H1 (cell line): ENCODE data around the gene EML1. TPM values are rescaled to one million over a fixed set of nuclear protein-coding genes. Genes with fewer than 3 reads are reported as not detected.

ENCODE experiments used
- CTCF ChIA-PET: fragments of 300-600 bp; sonication (Branson Sonifier 250); formaldehyde crosslinking; loops from one replicate; lab custom pipeline; 2021; ENCODE audit not compliant: partially characterized antibody; lab: Charles Lee
- POLR2A ChIA-PET: fragments of 300-600 bp; sonication (Branson Sonifier 250); formaldehyde crosslinking; loops from one replicate; lab custom pipeline; 2021; ENCODE audit warnings: inconsistent platforms; ENCODE audit not compliant: partially characterized antibody; lab: Charles Lee
- DNase-seq, 2 experiments: peaks; one replicate each; pipeline versions ENCODE4 v3.0.0 to v3.0.0-alpha.2; 2010 to 2022; ENCODE audit warnings: low spot score in 2 of 2, low read depth in 1 of 2, mixed read lengths in 1 of 2
- FAIRE-seq: peaks from 2 replicates; lab custom pipeline; 2011; peaks lifted over from hg19 to GRCh38; lab: Jason Lieb, UNC
- H2AFZ ChIP-seq: 2 replicates; pipeline ENCODE4 v1.8.1; 2012; ENCODE audit warnings: low read length, inconsistent platforms
- H2AK5ac ChIP-seq: 2 replicates; pipeline ENCODE4 v1.6.1; 2013; ENCODE audit warnings: low read depth, low read length
- H2BK120ac ChIP-seq: replicated peaks from 2 replicates; pipeline ENCODE3; 2013; ENCODE audit warnings: low read depth, low read length, inconsistent platforms
- H2BK12ac ChIP-seq: 2 replicates; pipeline ENCODE4 v1.6.1; 2013; ENCODE audit warnings: low read depth, low read length
- H2BK15ac ChIP-seq: 2 replicates; pipeline ENCODE4 v1.6.1; 2013; ENCODE audit warnings: low read length
- H2BK20ac ChIP-seq: 2 replicates; pipeline ENCODE4 v1.6.1; 2013; ENCODE audit warnings: low read length
- H2BK5ac ChIP-seq: 2 replicates; pipeline ENCODE4 v1.6.1; 2013; ENCODE audit warnings: low read depth, low read length
- H3K14ac ChIP-seq: 2 replicates; pipeline ENCODE4 v1.6.1; 2013; ENCODE audit warnings: inconsistent platforms; ENCODE audit not compliant: insufficient read length
- H3K18ac ChIP-seq: 2 replicates; pipeline ENCODE4 v1.6.1; 2013; ENCODE audit warnings: low read length; ENCODE audit errors: extremely low read depth
- H3K23ac ChIP-seq: 2 replicates; pipeline ENCODE4 v1.6.1; 2013; ENCODE audit warnings: inconsistent platforms; ENCODE audit not compliant: insufficient read length
- H3K23me2 ChIP-seq: 2 replicates; pipeline ENCODE4 v1.6.1; 2013; ENCODE audit warnings: low read depth, low read length
- H3K27ac ChIP-seq: 2 replicates; pipeline ENCODE4 v1.6.1; 2011; ENCODE audit warnings: low read depth, low read length, inconsistent platforms
- H3K27me3 ChIP-seq, 4 experiments: replicated peaks in 1 of 4; 1 replicate in 1 of 4; 2 replicates in 3 of 4; pipeline versions ENCODE4 v1.6.1 to v1.8.1; 2011 to 2013; ENCODE audit warnings: low read length in 3 of 4, mild to moderate bottlenecking in 3 of 4, inconsistent platforms in 2 of 4, mixed read lengths in 2 of 4, moderate library complexity in 1 of 4; ENCODE audit not compliant: control insufficient read depth in 3 of 4, insufficient read depth in 3 of 4; ENCODE audit errors: extremely low read depth in 1 of 4
- H3K36me3 ChIP-seq, 4 experiments: 2 replicates each; pipeline versions ENCODE4 v1.6.1 to v1.8.1; 2011 to 2013; ENCODE audit warnings: mild to moderate bottlenecking in 4 of 4, low read length in 3 of 4, moderate library complexity in 2 of 4, control low read depth in 1 of 4, inconsistent platforms in 1 of 4; ENCODE audit not compliant: insufficient read depth in 4 of 4, control insufficient read depth in 2 of 4
- H3K4ac ChIP-seq: replicated peaks from 2 replicates; pipeline ENCODE3; 2013; ENCODE audit warnings: low read length, low read depth, mixed read lengths, inconsistent platforms; ENCODE audit not compliant: insufficient read length
- H3K4me1 ChIP-seq, 4 experiments: replicated peaks in 1 of 4; 1 replicate in 1 of 4; 2 replicates in 3 of 4; pipeline versions ENCODE4 v1.6.1 to v1.8.1; 2011 to 2013; ENCODE audit warnings: low read length in 3 of 4, inconsistent platforms in 2 of 4, mixed read lengths in 1 of 4; ENCODE audit not compliant: insufficient read depth in 4 of 4, control insufficient read depth in 3 of 4
- H3K4me2 ChIP-seq, 2 experiments: 2 replicates each; pipeline versions ENCODE4 v1.6.1 to v1.8.1; 2011 to 2013; ENCODE audit warnings: low read depth in 2 of 2, low read length in 2 of 2, control low read depth in 1 of 2, inconsistent platforms in 1 of 2, mild to moderate bottlenecking in 1 of 2; ENCODE audit not compliant: insufficient read depth in 1 of 2
- H3K4me3 ChIP-seq, 4 experiments: fragments of 200-600, 300-600 bp in 1 of 4; sonication (generic), shearing (Covaris generic), sonication (Bioruptor Twin) in 1 of 4; 2 replicates each; pipeline versions ENCODE4 v1.5.1 to v1.8.1; 2011 to 2016; ENCODE audit warnings: low read length in 4 of 4, low read depth in 3 of 4, control low read depth in 2 of 4, inconsistent platforms in 2 of 4, mild to moderate bottlenecking in 2 of 4, mixed read lengths in 1 of 4, moderate library complexity in 1 of 4; ENCODE audit not compliant: insufficient read depth in 2 of 4; ENCODE audit errors: extremely low read depth in 1 of 4
- H3K56ac ChIP-seq: replicated peaks from 2 replicates; pipeline ENCODE3; 2013; ENCODE audit warnings: low read depth, mild to moderate bottlenecking, mixed read lengths, low read length, inconsistent platforms; ENCODE audit not compliant: insufficient read length
- H3K79me1 ChIP-seq: 2 replicates; pipeline ENCODE4 v1.6.1; 2013; ENCODE audit warnings: low read depth, low read length, control low read depth
- H3K79me2 ChIP-seq, 2 experiments: 2 replicates each; pipeline versions ENCODE4 v1.6.1 to v1.8.1; 2012 to 2013; ENCODE audit warnings: low read length in 2 of 2, mild to moderate bottlenecking in 2 of 2, inconsistent platforms in 1 of 2; ENCODE audit not compliant: insufficient read depth in 2 of 2, control insufficient read depth in 1 of 2
- H3K9ac ChIP-seq, 4 experiments: replicated peaks in 1 of 4; 1 replicate in 1 of 4; 2 replicates in 3 of 4; pipeline versions ENCODE4 v1.6.1 to v1.8.1; 2011 to 2013; ENCODE audit warnings: low read depth in 3 of 4, low read length in 3 of 4, control low read depth in 2 of 4, mild to moderate bottlenecking in 2 of 4, moderate library complexity in 2 of 4, inconsistent platforms in 1 of 4; ENCODE audit errors: extremely low read depth in 1 of 4
- H3K9me3 ChIP-seq, 2 experiments: 2 replicates each; pipeline versions ENCODE4 v1.6.1 to v1.8.1; 2012 to 2013; ENCODE audit warnings: mild to moderate bottlenecking in 2 of 2, moderate library complexity in 2 of 2, control low read depth in 1 of 2, inconsistent platforms in 1 of 2, low read depth in 1 of 2, low read length in 1 of 2, mixed read lengths in 1 of 2; ENCODE audit not compliant: insufficient read depth in 2 of 2
- H4K20me1 ChIP-seq, 2 experiments: replicated peaks in 1 of 2; 2 replicates each; pipeline versions ENCODE3 to v1.8.1; 2011 to 2013; ENCODE audit warnings: inconsistent platforms in 2 of 2, low read length in 2 of 2, mild to moderate bottlenecking in 1 of 2; ENCODE audit not compliant: insufficient read depth in 2 of 2, control insufficient read depth in 1 of 2
- H4K5ac ChIP-seq: 2 replicates; pipeline ENCODE4 v1.6.1; 2013; ENCODE audit warnings: low read length, low read depth, mixed read lengths, inconsistent platforms; ENCODE audit not compliant: insufficient read length
- H4K8ac ChIP-seq: 2 replicates; pipeline ENCODE4 v1.8.0; 2013; ENCODE audit warnings: mild to moderate bottlenecking, moderate library complexity, low read length, inconsistent platforms; ENCODE audit not compliant: insufficient read depth; ENCODE audit errors: extremely low read depth
- H4K91ac ChIP-seq: replicated peaks from 2 replicates; pipeline ENCODE3; 2013; ENCODE audit warnings: low read length, mixed read lengths, inconsistent platforms; ENCODE audit not compliant: insufficient read length
- CTBP2 ChIP-seq: IDR thresholded peaks from 2 replicates; pipeline ENCODE4 v1.7.0; 2011; ENCODE audit warnings: borderline replicate concordance, mild to moderate bottlenecking, moderate library complexity, mixed read lengths, low read length; ENCODE audit not compliant: insufficient read depth, insufficient read length
- WGBS, 2 experiments: shearing (Covaris generic) in 1 of 2; methylation state at CpG; one replicate each; pipeline versions ENCODE4 v1.1.6 to v1.1.7; 2013 to 2015; ENCODE audit warnings: low lambda C conversion rate in 2 of 2, mixed read lengths in 2 of 2, inconsistent platforms in 1 of 2, low coverage in 1 of 2, missing lambda C conversion rate in 1 of 2; ENCODE audit not compliant: insufficient replicate concordance in 2 of 2, insufficient coverage in 1 of 2, insufficient read length in 1 of 2; ENCODE audit errors: extremely low coverage in 1 of 2, missing lambda C conversion rate in 1 of 2; 5-methylcytosine and 5-hydroxymethylcytosine counted together
- polyA plus RNA-seq, 7 experiments: library from polyadenylated mRNA; depleted of rRNA in 3 of 7; stranded (reverse) in 5 of 7; unstranded in 2 of 7; fragments of >200 nt in 5 of 7; fragments of 200-250 nt in 2 of 7; gene quantifications; 1 replicate in 5 of 7; 2 replicates in 1 of 7; 4 replicates in 1 of 7; pipeline versions ENCODE4 v1.2.1 to v1.2.3, GENCODE V29; 2011 to 2013; ENCODE audit warnings: missing spikeins in 2 of 7, mixed read lengths in 2 of 7
- total RNA-seq: library from RNA; stranded (reverse); fragmentation: NEBNext Ultra II Directional; extraction: Animal tissue kit (Norgen Biotek cat#: 25700); gene quantifications from 2 replicates; pipeline ENCODE4 v1.2.1, GENCODE V29; 2021
- TF ChIP-seq, protein P1 (sequence below): IDR thresholded peaks from 2 replicates; pipeline ENCODE4 v1.6.1; 2012; ENCODE audit warnings: inconsistent platforms

Gene EML1
- total and polyA plus RNA-seq, 2 of the 8 experiments (the other 6 are each of a cell fraction or from before 2014, with no cell fraction given) = 11.1 to 24.7 TPM

DNA sequence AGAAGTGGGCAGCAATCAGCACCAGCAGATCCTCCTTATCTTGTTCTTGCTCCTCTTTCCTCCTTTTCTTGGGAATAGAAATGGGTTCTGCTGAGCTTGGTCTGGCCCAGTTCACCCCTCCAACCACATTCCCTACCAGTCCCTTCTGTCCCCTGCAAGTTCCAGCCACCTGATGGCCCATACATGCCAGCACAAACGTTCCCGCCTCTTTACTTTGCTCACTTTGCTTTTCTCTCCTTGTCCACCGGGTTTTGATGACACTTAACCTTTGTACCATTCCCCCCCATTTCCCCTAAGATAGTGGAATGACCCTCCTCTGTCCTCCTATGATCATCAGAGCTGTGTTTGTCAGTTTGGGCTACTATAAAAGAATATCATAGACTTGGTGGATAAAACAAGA lies 23.4 kb upstream of the EML1 start:
- Histone ChIP-seq H3K23ac (no peak overlapping the region), H3K4me3 (no peak overlapping the region), H2AK5ac (no peak overlapping the region), H2BK20ac (no peak overlapping the region; the same call in 1 of the 2 replicates), H3K9ac (no peak overlapping the region), H3K4ac (no peak overlapping the region), H3K79me1 (no peaks in the 10 kb centered on the region)
- TF ChIP-seq, protein P1, sequence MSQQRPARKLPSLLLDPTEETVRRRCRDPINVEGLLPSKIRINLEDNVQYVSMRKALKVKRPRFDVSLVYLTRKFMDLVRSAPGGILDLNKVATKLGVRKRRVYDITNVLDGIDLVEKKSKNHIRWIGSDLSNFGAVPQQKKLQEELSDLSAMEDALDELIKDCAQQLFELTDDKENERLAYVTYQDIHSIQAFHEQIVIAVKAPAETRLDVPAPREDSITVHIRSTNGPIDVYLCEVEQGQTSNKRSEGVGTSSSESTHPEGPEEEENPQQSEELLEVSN = peak; percentile 75; the same call in 1 of the 2 replicates
- TF ChIP-seq CTBP2 = no peak
- TF ChIP-seq, all 59 proteins: peak for 1
- H3K56ac ChIP-seq = no peak overlapping the region
- no peak overlapping the region for H3K18ac ChIP-seq
- no peak overlapping the region for H2AFZ ChIP-seq
- H3K36me3 ChIP-seq = no peaks in the 10 kb centered on the region
- no peak overlapping the region for H2BK15ac ChIP-seq
- H3K4me1 ChIP-seq = peaks cover 8 to 25% (median 18%) of the 10 kb centered on the region in 4 experiments
- DNase-seq (no peak), FAIRE-seq (no peak)
- H3K4me2 ChIP-seq = no peak overlapping the region
- H4K20me1 ChIP-seq = no peaks in the 10 kb centered on the region
- POLR2A ChIA-PET = interaction anchor here (0.9 to 1.1 kb wide), 2 partner anchors 9 to 10 kb away, joined by 3 read pairs; no protein-coding TSS in a partner anchor
- no peak overlapping the region for H4K5ac ChIP-seq
- no peaks in the 10 kb centered on the region for H3K79me2 ChIP-seq
- no peaks in the 10 kb centered on the region for H3K23me2 ChIP-seq
- no peak overlapping the region for H2BK120ac ChIP-seq
- H4K8ac ChIP-seq = no peak overlapping the region
- H3K14ac ChIP-seq = no peak overlapping the region
- no peak overlapping the region for H2BK5ac ChIP-seq
- H3K27ac ChIP-seq = no peak overlapping the region
- CTCF ChIA-PET = interaction anchor here (0.9 to 4.0 kb wide), 4 partner anchors 16 to 115 kb away, joined by 3 to 24 read pairs (median 4); no protein-coding TSS in a partner anchor
- no peaks in the 10 kb centered on the region for H3K9me3 ChIP-seq
- H4K91ac ChIP-seq = no peak overlapping the region
- WGBS, 2 experiments = 91% methylated on average over 3 of the region's 3 CpGs; no CpG with 5 or more reads in 1 of the 2 experiments
- H3K27me3 ChIP-seq = no peaks in the 10 kb centered on the region
- H2BK12ac ChIP-seq = no peak overlapping the region
